Measurements from ENCODE around the gene LIPT1. TPM values are rescaled to one million over a fixed set of nuclear protein-coding genes. Genes with fewer than 3 reads are reported as not detected.
"Not testable (repeated sequence)": the region's sequence is repeated elsewhere in the genome, so short reads cannot be mapped to it uniquely, and the experiment has no call there.

The LIPT1 gene
- total RNA-seq, 8 experiments from 2014 or later = 6.6 to 13.9 (median 10.0) TPM

- H3K27ac ChIP-seq = no peak overlapping the region
- peaks cover 3 to 7% of the 10 kb centered on the region in 2 donors for H3K4me1 ChIP-seq (replicated peaks in 1 of 2)
- in situ Hi-C loops (cut with MboI; ENCODE audit: low pct_unique_long_range_greater_than_20kb in 2 of 9, low sequenced_read_pairs in 9 of 9, unreplicated experiment in 9 of 9) = loop anchor here in 1 of 9 experiments (25.0 kb wide), 1 partner anchor 300 kb away; the partner anchor contains the start of gene REV1
- H3K4me3 ChIP-seq = no peak overlapping the region
- no peak for ATAC-seq (replicated peaks in 6 of 8)
Observed at GRCh38 chr2:99187011-99187410, 32.2 kb downstream of the LIPT1 start.

GRCh38 chr2:99188357-99188756, 33.6 kb downstream of the LIPT1 start:
- 90 to 100% (median 100%) methylated on average over 1 to 3 of the region's 3 CpGs; no CpG with 5 or more reads in 1 of the 10 experiments for WGBS, 10 experiments
- no peak for ATAC-seq (replicated peaks in 6 of 8)
- Histone ChIP-seq H3K4me3 (no peak overlapping the region), H3K27ac (no peak overlapping the region), H3K4me1 (replicated peaks in 1 of 2) (no peaks in the 10 kb centered on the region)
- in situ Hi-C loops (cut with MboI; ENCODE audit: low pct_unique_long_range_greater_than_20kb in 2 of 9, low sequenced_read_pairs in 9 of 9, unreplicated experiment in 9 of 9) = loop anchor here in 1 of 9 experiments (25.0 kb wide), 1 partner anchor 299 kb away; the partner anchor contains the start of gene REV1

- 67 to 100% (median 89%) methylated on average over 1 of the region's 1 CpG; no CpG with 5 or more reads in 5 of the 10 experiments for WGBS, 10 experiments
- no peak for ATAC-seq (replicated peaks in 6 of 8)
Observed at GRCh38 chr2:99190548-99190947, 35.8 kb downstream of the LIPT1 start.

GRCh38 chr2:99192364-99192763, 37.6 kb downstream of the LIPT1 start:
- H3K4me1 ChIP-seq (replicated peaks in 1 of 2); ATAC-seq (replicated peaks in 6 of 8); H3K27ac ChIP-seq; H3K4me3 ChIP-seq: not testable (repeated sequence)
- in situ Hi-C loops (cut with MboI; ENCODE audit: low pct_unique_long_range_greater_than_20kb in 2 of 9, low sequenced_read_pairs in 9 of 9, unreplicated experiment in 9 of 9) = loop anchor here in 1 of 9 experiments (25.0 kb wide), 1 partner anchor 295 kb away; the partner anchor contains the start of gene REV1
- 80 to 100% (median 96%) methylated on average over 1 to 4 of the region's 4 CpGs; no CpG with 5 or more reads in 2 of the 10 experiments for WGBS, 10 experiments

More at GRCh38 chr2:99190548-99190947, 35.8 kb downstream of the LIPT1 start:
- H3K4me3 ChIP-seq = no peak overlapping the region
- no peaks in the 10 kb centered on the region for H3K4me1 ChIP-seq (replicated peaks in 1 of 2)
- in situ Hi-C loops (cut with MboI; ENCODE audit: low pct_unique_long_range_greater_than_20kb in 2 of 9, low sequenced_read_pairs in 9 of 9, unreplicated experiment in 9 of 9) = loop anchor here in 1 of 9 experiments (25.0 kb wide), 1 partner anchor 297 kb away; the partner anchor contains the start of gene REV1
- no peak overlapping the region for H3K27ac ChIP-seq

- Histone ChIP-seq H3K27ac (no peak overlapping the region), H3K4me3 (no peak overlapping the region), H3K4me1 (replicated peaks in 1 of 2) (no peaks in the 10 kb centered on the region)
- no peak for ATAC-seq (replicated peaks in 6 of 8)
- 80 to 100% (median 89%) methylated on average over 1 to 5 of the region's 6 CpGs; no CpG with 5 or more reads in 2 of the 10 experiments for WGBS, 10 experiments
- in situ Hi-C loops (cut with MboI; ENCODE audit: low pct_unique_long_range_greater_than_20kb in 2 of 9, low sequenced_read_pairs in 9 of 9, unreplicated experiment in 9 of 9) = loop anchor here in 1 of 9 experiments (25.0 kb wide), 1 partner anchor 289 kb away; the partner anchor contains the start of gene REV1
Observed at GRCh38 chr2:99198103-99198841, 43.5 kb downstream of the LIPT1 start.

- no peak for ATAC-seq (replicated peaks in 6 of 8)
- WGBS, 10 experiments = 85 to 100% (median 94%) methylated on average over 2 to 7 of the region's 7 CpGs; no CpG with 5 or more reads in 3 of the 10 experiments
- H3K4me1 ChIP-seq (replicated peaks in 1 of 2) = no peaks in the 10 kb centered on the region
- H3K27ac ChIP-seq = no peak overlapping the region
- H3K4me3 ChIP-seq = no peak overlapping the region
- in situ Hi-C loops (cut with MboI; ENCODE audit: low pct_unique_long_range_greater_than_20kb in 2 of 9, low sequenced_read_pairs in 9 of 9, unreplicated experiment in 9 of 9) = no loop called here
Observed at GRCh38 chr2:99200076-99200800, 45.5 kb downstream of the LIPT1 start.

- in situ Hi-C loops (cut with MboI; ENCODE audit: low pct_unique_long_range_greater_than_20kb in 2 of 9, low sequenced_read_pairs in 9 of 9, unreplicated experiment in 9 of 9) = no loop called here
- WGBS, 10 experiments = 77 to 100% (median 93%) methylated on average over 1 to 4 of the region's 4 CpGs; no CpG with 5 or more reads in 1 of the 10 experiments
- H3K27ac ChIP-seq = no peak overlapping the region
- ATAC-seq (replicated peaks in 6 of 8) = no peak
- no peak overlapping the region for H3K4me3 ChIP-seq
- no peaks in the 10 kb centered on the region for H3K4me1 ChIP-seq (replicated peaks in 1 of 2)
Observed at GRCh38 chr2:99201959-99202678, 47.4 kb downstream of the LIPT1 start.

- Histone ChIP-seq H3K4me3 (no peak overlapping the region), H3K4me1 (replicated peaks in 1 of 2) (no peaks in the 10 kb centered on the region), H3K27ac (no peak overlapping the region)
- in situ Hi-C loops (cut with MboI; ENCODE audit: low pct_unique_long_range_greater_than_20kb in 2 of 9, low sequenced_read_pairs in 9 of 9, unreplicated experiment in 9 of 9) = no loop called here
- 73 to 100% (median 85%) methylated on average over 1 to 5 of the region's 5 CpGs; no CpG with 5 or more reads in 5 of the 10 experiments for WGBS, 10 experiments
- no peak for ATAC-seq (replicated peaks in 6 of 8)
Observed at GRCh38 chr2:99205491-99205890, 50.7 kb downstream of the LIPT1 start.

Other genes with a start within 250 kb of the LIPT1 start
- gene CRACDL, start 218.7 kb upstream of the LIPT1 start, total RNA-seq = 1 to 10 TPM in 1 of 8 experiments, under 1 TPM in 5, not detected in 2; 0.11 to 5.5 (median 0.64) TPM
- gene C2orf15, start 13.3 kb upstream of the LIPT1 start, total RNA-seq = 1 to 10 TPM in 7 of 8 experiments, under 1 TPM in 1; 0.76 to 5.7 (median 3.2) TPM
- 10 to 100 TPM in 6 of 8 experiments, 1 to 10 TPM in 2; 5.6 to 25.2 (median 16.0) TPM for gene TSGA10, start within 50 bp of the LIPT1 start, total RNA-seq
- gene MITD1, start 26.1 kb downstream of the LIPT1 start, total RNA-seq = 10 to 100 TPM; 16.2 to 51.1 (median 30.0) TPM
- gene MRPL30, start 26.2 kb downstream of the LIPT1 start, total RNA-seq = 10 to 100 TPM; 39.8 to 62.5 (median 53.3) TPM
- 1 to 10 TPM in 1 of 8 experiments, under 1 TPM in 1, not detected in 6; 0.41 to 1.6 TPM for gene LYG2, start 100.7 kb downstream of the LIPT1 start, total RNA-seq
- 1 to 10 TPM in 5 of 8 experiments, under 1 TPM in 1, not detected in 2; 0.72 to 1.5 (median 1.1) TPM for gene LYG1, start 146.2 kb downstream of the LIPT1 start, total RNA-seq
- 10 to 100 TPM; 26.7 to 54.4 (median 42.9) TPM for gene TXNDC9, start 181.4 kb downstream of the LIPT1 start, total RNA-seq
- gene EIF5B, start 182.4 kb downstream of the LIPT1 start, total RNA-seq = 10 to 100 TPM; 15.2 to 58.9 (median 26.7) TPM